Epithelial cell of proximal tubule (primary cell): ENCODE results near the gene CPNE4. TPM values are rescaled to one million over a fixed set of nuclear protein-coding genes. Genes with fewer than 3 reads are reported as not detected.

ENCODE experiments used
- DNase-seq: peaks from one replicate; pipeline ENCODE4 v3.0.0-alpha.2; 2011; ENCODE audit warnings: low read depth
- H3K4me3 ChIP-seq: 2 replicates; pipeline ENCODE4 v1.5.1; 2011; ENCODE audit warnings: low read depth, mild to moderate bottlenecking, low read length
- total RNA-seq: library from RNA; depleted of rRNA; stranded (reverse); fragments of >200 nt; gene quantifications from 2 replicates; pipeline ENCODE4 v1.2.3, GENCODE V29; 2015
- TF ChIP-seq, protein P1 (sequence below): conservative IDR thresholded peaks from 2 replicates; pipeline ENCODE4 v1.5.1; 2012; ENCODE audit warnings: low read depth, mild to moderate bottlenecking, low read length

CPNE4 gene
- total RNA-seq, 1 donor from 2014 or later, result 4.1 TPM

DNA sequence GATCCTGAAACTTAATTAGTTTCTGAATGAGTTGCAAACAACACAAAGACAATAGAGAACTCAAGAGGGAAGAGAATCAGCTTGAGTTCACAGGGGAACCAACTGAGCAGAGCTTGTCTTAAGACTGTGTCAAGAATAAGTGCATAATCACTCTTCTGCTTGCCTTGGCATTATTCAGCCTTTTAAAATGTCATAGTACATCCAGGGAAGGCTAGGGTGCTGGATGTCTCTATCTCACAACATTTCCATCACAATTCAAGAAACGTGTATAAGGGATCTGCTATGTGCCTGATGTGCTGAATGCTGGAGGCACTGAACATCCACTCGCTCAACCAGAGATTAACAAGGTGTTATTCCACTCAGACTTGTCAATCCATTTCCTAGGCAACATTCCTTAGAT, 122.6 kb downstream of the CPNE4 start:
- DNase-seq, result no peak
- TF ChIP-seq, protein P1, sequence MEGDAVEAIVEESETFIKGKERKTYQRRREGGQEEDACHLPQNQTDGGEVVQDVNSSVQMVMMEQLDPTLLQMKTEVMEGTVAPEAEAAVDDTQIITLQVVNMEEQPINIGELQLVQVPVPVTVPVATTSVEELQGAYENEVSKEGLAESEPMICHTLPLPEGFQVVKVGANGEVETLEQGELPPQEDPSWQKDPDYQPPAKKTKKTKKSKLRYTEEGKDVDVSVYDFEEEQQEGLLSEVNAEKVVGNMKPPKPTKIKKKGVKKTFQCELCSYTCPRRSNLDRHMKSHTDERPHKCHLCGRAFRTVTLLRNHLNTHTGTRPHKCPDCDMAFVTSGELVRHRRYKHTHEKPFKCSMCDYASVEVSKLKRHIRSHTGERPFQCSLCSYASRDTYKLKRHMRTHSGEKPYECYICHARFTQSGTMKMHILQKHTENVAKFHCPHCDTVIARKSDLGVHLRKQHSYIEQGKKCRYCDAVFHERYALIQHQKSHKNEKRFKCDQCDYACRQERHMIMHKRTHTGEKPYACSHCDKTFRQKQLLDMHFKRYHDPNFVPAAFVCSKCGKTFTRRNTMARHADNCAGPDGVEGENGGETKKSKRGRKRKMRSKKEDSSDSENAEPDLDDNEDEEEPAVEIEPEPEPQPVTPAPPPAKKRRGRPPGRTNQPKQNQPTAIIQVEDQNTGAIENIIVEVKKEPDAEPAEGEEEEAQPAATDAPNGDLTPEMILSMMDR, result no peak

DNA sequence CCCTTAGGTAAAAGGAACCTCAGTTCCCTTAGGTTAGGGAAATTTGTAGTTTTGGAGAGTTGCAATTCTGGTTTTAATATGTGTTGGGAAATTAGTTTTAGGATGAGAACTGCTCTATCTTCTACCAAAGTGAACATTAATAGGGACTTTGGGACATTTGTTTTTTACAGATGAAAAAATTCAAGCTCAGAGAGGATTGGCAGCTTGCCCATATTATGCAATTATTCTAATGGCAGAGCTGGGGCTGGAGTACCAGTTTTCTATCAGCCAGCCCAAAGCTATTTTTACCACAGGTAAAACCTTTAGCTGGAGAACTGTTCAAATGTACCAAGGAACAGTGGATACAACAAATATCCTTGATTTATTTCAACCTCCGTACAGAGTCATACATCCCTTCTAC, 127.0 kb downstream of the CPNE4 start:
- TF ChIP-seq, protein P1, result no peak
- H3K4me3 ChIP-seq, result no peak overlapping the region
- no peak for DNase-seq

More for the DNA sequence above, 122.6 kb downstream of the CPNE4 start:
- no peak overlapping the region for H3K4me3 ChIP-seq

DNA sequence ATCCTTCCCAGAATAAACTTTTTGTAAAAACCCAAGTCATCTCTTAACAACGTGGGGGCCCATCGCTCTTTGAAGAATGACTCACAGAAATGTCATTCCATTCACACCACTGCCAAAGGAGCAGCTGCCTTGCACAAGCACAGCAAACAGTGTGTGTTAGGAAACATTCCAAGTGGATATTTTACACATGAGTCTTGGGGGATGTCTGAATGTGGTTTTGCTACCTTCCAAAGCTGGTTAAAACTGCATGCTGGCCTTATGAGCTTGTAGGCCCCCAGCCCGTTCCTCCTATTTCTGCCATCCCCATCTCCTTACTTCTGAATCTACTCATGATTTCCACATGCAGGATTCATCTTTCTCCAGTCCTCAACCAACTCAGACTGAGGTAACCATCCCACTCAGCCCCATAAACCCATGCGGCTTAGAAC, 130.8 kb downstream of the CPNE4 start:
- TF ChIP-seq, protein P1, result no peak
- no peak overlapping the region for H3K4me3 ChIP-seq
- peak; percentile 84 for DNase-seq

DNA sequence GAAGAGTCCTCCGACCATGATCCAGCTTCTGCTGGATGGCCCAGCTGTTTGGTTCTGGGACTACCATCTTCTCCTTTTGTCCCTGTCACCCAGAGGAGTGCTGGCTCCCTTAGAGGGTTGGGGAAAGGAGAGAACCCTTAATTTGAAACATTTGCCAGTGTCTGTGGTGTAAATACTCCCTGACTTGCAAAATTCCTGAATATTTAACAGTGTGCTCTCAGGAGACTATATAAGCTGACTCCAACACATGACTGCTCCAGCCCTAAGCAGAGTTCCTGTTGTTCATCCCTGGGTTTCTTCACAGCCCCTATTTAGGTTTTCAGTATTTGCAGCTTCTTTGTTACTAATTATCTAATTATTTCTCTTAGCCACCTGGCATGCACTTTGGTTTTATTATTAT, 133.1 kb downstream of the CPNE4 start:
- no peak for DNase-seq
- TF ChIP-seq, protein P1, result no peak
- no peak overlapping the region for H3K4me3 ChIP-seq

DNA sequence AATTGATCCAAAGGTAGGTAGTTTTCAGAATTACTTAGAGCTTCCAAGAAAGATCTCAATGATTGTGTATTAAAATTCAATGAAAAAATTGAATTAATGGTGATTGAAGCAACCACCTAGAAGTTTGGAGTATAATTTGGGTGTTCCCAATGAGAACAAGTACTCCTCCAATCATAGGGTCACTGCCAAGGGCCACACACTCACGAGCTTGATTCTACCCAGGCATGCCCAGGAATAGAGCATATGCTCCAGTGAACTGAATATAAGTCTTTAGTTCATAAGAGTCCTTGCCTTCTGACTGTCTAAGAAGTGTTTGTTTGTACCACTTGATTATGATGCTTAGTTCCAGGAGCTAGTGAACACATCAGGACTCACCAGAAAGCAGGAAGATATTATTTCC, 133.9 kb downstream of the CPNE4 start:
- DNase-seq, result peak; percentile 16
- H3K4me3 ChIP-seq, result no peak overlapping the region
- TF ChIP-seq, protein P1, result no peak

DNA sequence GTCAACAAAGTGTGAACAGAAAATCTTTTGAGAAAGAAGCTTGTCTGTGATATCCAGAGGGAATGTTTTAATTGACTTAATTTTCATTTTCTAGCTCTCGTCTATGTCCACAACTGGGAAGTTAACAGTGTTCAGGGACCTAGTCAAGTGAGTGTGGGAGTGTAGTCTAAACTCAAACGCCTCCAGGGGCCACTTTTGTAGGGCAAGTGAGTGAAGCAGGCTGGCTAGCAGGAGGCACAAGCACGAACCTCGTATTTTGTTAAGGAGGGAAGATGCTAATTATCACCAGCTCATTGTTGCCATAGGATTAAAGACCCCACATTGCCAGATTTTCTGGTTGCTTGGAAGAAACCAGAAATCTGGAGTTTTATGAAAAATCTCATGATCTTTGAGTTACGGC, 135.8 kb downstream of the CPNE4 start:
- DNase-seq, result no peak
- H3K4me3 ChIP-seq, result no peak overlapping the region
- TF ChIP-seq, protein P1, result no peak

DNA sequence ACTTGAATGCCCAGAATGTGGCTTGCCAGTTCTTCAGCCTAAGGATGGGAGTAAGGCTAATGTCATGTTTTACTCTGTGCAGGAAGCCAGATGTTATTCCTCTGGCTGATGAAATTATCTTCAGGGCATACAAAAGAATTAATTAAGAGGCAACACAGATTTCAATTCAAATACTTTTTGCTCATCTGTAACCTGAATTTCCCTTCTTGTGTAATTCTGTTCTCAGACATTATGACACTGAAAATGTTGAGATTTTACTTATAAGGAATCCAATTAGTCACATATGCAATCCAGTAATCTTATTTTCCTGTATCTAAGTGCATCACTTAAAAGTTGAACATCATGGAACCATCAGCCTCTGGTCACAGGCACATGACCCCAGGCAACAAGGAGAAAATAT, 136.5 kb downstream of the CPNE4 start:
- DNase-seq, result no peak
- no peak overlapping the region for H3K4me3 ChIP-seq
- TF ChIP-seq, protein P1, result no peak
